ENCODE measurements around the gene TXNDC5. TPM values are rescaled to one million over a fixed set of nuclear protein-coding genes. Genes with fewer than 3 reads are reported as not detected.

Gene TXNDC5
- total and polyA plus RNA-seq, 9 of the 15 experiments (the other 6 are each of a cell fraction or from before 2014, with no cell fraction given), result 33.9 to 156 (median 137) TPM

DNA sequence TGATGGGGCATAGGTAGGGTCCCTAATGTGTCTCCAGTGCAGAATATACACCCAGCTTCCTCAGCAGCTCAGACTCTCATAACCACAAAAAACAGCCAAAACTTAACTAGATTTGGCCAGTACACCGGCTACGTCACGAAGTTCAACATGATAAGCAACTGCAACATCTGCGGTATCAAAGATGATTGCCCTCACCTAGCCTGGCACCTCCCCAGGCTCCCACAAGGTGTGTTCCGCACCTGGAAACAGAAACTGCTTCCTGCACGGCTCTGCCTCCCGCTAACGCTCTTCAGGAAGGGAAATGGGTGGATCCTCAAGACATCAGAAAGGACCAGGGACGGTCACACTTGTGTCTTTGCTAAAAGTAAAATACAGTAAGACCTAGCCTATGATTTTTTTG is 9.5 kb downstream of the TXNDC5 start:
- TF ChIP-seq, protein P1, sequence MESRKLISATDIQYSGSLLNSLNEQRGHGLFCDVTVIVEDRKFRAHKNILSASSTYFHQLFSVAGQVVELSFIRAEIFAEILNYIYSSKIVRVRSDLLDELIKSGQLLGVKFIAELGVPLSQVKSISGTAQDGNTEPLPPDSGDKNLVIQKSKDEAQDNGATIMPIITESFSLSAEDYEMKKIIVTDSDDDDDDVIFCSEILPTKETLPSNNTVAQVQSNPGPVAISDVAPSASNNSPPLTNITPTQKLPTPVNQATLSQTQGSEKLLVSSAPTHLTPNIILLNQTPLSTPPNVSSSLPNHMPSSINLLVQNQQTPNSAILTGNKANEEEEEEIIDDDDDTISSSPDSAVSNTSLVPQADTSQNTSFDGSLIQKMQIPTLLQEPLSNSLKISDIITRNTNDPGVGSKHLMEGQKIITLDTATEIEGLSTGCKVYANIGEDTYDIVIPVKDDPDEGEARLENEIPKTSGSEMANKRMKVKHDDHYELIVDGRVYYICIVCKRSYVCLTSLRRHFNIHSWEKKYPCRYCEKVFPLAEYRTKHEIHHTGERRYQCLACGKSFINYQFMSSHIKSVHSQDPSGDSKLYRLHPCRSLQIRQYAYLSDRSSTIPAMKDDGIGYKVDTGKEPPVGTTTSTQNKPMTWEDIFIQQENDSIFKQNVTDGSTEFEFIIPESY (CRISPR knock-in tag; IDR thresholded peaks at IDR 0.05), result peak; percentile 33; the same call in 1 of the 2 replicates
- TF ChIP-seq SLC30A9 (CRISPR knock-in tag; IDR thresholded peaks at IDR 0.05), result no peak
- H3K36me3 ChIP-seq (ENCODE audit: control insufficient read depth, insufficient read depth, low read length), result peaks cover 95% of the 10 kb centered on the region

GRCh38 chr6:7900621-7901020 is 10.0 kb downstream of the TXNDC5 start:
- no peak overlapping the region for H3K27ac ChIP-seq (ENCODE audit: extremely low read depth, low read depth, low read length)
- H3K27me3 ChIP-seq (ENCODE audit: control insufficient read depth in 2 of 2, insufficient read depth in 2 of 2, low read length in 2 of 2), result no peaks in the 10 kb centered on the region
- POLR2A ChIA-PET, result interaction anchor here (0.7 to 2.4 kb wide), 3 partner anchors 10 to 63 kb away, joined by 3 to 29 read pairs (median 13); partner anchors contain the start of gene TXNDC5
- peaks cover 24% of the 10 kb centered on the region for H3K79me2 ChIP-seq (ENCODE audit: control insufficient read depth, insufficient read depth, low read length)
- peaks cover 14% of the 10 kb centered on the region for H3K9me1 ChIP-seq (ENCODE audit: control insufficient read depth, insufficient read depth, low read length)
- intact Hi-C loops (cut with micrococcal nuclease) (no loop called here), in situ Hi-C loops (cut with MboI) (no loop called here)
- BruUV-seq (replicated peaks), result no TSS peak
- no peak overlapping the region for H3K4me3 ChIP-seq
- peak overlapping the region; percentile 23; the same call in 1 of the 2 replicates for H3K4me2 ChIP-seq (ENCODE audit: insufficient read depth, low read length)
- no peak overlapping the region for H3K9ac ChIP-seq (ENCODE audit: insufficient read depth in 1 of 2, low read depth in 2 of 2, low read length in 2 of 2)
- ATAC-seq, result no peak
- peaks cover 5 to 34% of the 10 kb centered on the region in 2 experiments for H3K4me1 ChIP-seq (replicated peaks in 1 of 2; ENCODE audit: control insufficient read depth in 2 of 2, insufficient read depth in 2 of 2, low read length in 2 of 2)
- H3K36me3 ChIP-seq (ENCODE audit: control insufficient read depth, insufficient read depth, low read length), result peaks cover 95% of the 10 kb centered on the region
- FAIRE-seq, result no peak
- CTCF ChIA-PET (ENCODE audit: low intra/inter-chr PET ratio), result no interaction called here
- 88% methylated on average over 2 of the region's 2 CpGs for WGBS (ENCODE audit: insufficient coverage, low coverage, missing lambda C conversion rate)
- no peak overlapping the region for H2AFZ ChIP-seq (ENCODE audit: low read depth, low read length)
- TF ChIP-seq TBP (optimal IDR thresholded peaks at IDR 0.05; ENCODE audit: low read depth, low read length) (no peak), HNRNPL (IDR thresholded peaks at IDR 0.05; ENCODE audit: low read depth, low read length) (no peak), DEAF1 (CRISPR knock-in tag; IDR thresholded peaks at IDR 0.05) (no peak)
- no peak for DNase-seq (ENCODE audit: extremely low read depth in 1 of 4, low spot score in 3 of 4)
- H3K9me3 ChIP-seq (replicated peaks; ENCODE audit: control insufficient read depth, insufficient read depth, low read depth, low read length), result no peaks in the 10 kb centered on the region
- H4K20me1 ChIP-seq (replicated peaks; ENCODE audit: control insufficient read depth, insufficient read depth, low read length), result peaks cover 71% of the 10 kb centered on the region

More for the DNA sequence above, 9.5 kb downstream of the TXNDC5 start:
- ChIA-PET CTCF (ENCODE audit: low intra/inter-chr PET ratio) (no interaction called here), POLR2A (interaction anchor here (0.7 to 2.4 kb wide), 3 partner anchors 9 to 63 kb away, joined by 3 to 29 read pairs (median 13); partner anchors contain the start of gene TXNDC5)
- ATAC-seq, result no peak
- intact Hi-C loops (cut with micrococcal nuclease), result no loop called here
- Histone ChIP-seq H3K4me2 (ENCODE audit: insufficient read depth, low read length) (no peak overlapping the region), H2AFZ (ENCODE audit: low read depth, low read length) (no peak overlapping the region), H3K79me2 (ENCODE audit: control insufficient read depth, insufficient read depth, low read length) (peaks cover 28% of the 10 kb centered on the region), H3K9ac (ENCODE audit: insufficient read depth in 1 of 2, low read depth in 2 of 2, low read length in 2 of 2) (no peak overlapping the region), H3K9me3 (replicated peaks; ENCODE audit: control insufficient read depth, insufficient read depth, low read depth, low read length) (no peaks in the 10 kb centered on the region), H3K4me3 (no peak overlapping the region), H4K20me1 (replicated peaks; ENCODE audit: control insufficient read depth, insufficient read depth, low read length) (peaks cover 76% of the 10 kb centered on the region), H3K9me1 (ENCODE audit: control insufficient read depth, insufficient read depth, low read length) (peaks cover 14% of the 10 kb centered on the region), H3K27ac (ENCODE audit: extremely low read depth, low read depth, low read length) (no peak overlapping the region), H3K4me1 (replicated peaks in 1 of 2; ENCODE audit: control insufficient read depth in 2 of 2, insufficient read depth in 2 of 2, low read length in 2 of 2) (peaks cover 5 to 34% of the 10 kb centered on the region in 2 experiments), H3K27me3 (ENCODE audit: control insufficient read depth in 2 of 2, insufficient read depth in 2 of 2, low read length in 2 of 2) (no peaks in the 10 kb centered on the region)
- 88% methylated on average over 9 of the region's 9 CpGs for WGBS (ENCODE audit: insufficient coverage, low coverage, missing lambda C conversion rate)
- DNase-seq (ENCODE audit: extremely low read depth in 1 of 4, low spot score in 3 of 4), result no peak
- no peak for FAIRE-seq
- in situ Hi-C loops (cut with MboI), result no loop called here
- no TSS peak for BruUV-seq (replicated peaks)
